ENCODE data around the gene ASPSCR1.
A peak's percentile ranks its signal among the peaks of the same experiment; 100 is the strongest.

Gene ASPSCR1

DNA sequence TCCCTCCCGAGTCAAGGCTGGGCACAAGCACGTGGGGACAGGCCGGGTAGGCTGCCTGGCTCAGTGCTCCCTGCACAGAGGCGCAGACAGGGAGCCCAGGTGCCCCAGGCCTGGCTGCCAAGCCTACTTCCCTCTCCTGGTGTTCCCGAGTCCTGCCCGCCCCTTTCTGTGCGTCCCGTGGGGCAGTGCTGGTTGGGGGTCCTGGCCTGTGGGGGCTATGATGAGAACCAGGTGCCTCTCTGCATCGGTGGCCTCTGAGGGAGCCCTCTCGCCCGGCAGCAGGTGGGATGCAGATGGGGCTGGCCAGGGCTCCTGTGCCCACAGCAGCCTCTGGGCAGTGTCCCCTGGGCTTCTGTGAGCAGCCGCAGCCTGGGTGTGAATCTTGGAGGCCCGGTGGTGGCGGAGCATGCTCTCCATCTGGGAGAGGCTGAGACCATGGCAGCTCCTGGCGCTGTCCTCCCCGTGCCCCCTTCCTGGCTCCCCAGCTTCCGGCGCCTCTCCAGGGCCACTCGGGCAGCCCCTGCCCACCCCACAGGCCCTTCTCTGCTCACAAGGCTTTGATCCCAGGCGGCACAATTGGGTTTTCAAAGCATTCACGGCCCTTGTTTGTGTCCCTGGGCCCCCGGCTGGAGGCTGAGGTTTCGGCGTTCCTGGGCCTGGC lies 38.0 kb downstream of the ASPSCR1 start:
- DNase-seq: no peak

DNA sequence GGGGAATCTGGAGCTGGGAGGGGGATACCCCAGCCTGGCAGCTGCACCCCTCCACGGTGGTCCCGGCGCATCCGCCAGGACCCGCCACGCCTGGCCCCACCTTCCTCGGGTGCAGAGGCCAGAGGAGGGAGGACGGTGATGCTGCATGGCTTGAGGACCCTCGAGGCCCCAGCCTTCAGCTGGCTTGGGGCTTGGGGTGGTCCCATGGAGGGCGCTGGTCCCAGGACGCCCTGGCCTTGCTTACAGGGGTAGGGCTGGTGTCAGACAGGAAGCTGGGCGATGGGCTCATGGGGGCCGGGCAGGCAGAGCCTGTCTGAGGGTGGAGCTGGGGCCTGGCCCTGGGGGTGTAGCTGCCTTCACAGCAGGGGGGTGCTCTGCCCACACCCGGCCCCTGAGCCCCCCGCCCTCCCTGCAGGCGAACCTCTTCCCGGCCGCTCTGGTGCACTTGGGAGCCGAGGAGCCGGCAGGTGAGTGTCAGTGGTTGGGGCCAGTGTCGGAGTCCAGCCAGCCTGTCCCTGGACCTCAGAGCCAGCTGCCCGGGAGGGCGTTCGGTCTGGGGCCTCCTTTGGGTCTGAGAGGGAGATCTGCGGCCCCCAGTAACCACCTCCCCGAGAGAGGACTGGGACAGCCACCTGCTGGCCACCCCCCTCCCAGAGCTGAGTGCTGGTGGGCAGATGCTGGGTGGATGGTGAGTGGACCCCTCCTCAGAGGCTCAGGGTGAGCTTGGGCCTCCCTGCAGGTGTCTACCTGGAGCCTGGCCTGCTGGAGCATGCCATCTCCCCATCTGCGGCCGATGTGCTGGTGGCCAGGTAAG lies 38.8 kb downstream of the ASPSCR1 start:
- no peak for DNase-seq

DNA sequence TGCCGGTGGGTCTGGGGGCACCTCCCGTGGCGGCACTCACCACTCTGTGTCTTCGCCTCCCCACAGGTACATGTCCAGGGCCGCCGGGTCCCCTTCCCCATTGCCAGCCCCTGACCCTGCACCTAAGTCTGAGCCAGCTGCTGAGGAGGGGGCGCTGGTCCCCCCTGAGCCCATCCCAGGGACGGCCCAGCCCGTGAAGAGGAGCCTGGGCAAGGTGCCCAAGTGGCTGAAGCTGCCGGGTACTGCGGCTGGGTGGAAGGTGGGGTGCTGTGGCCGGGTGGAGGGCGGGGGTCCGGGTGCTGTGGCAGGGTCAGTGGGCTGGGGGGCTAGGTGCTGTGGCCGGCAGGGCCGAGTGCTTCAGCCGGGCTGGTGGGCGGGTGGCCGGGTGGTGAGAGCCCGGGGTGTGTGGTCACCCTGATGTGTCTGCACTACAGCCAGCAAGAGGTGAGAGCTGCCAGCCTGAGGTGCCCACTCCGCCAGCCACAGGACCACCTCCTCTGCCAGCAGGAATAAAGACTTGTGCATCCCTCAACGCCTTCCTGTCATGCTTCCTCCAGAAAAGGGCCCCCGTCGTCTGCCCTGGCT lies 39.5 kb downstream of the ASPSCR1 start:
- no peak for DNase-seq

DNA sequence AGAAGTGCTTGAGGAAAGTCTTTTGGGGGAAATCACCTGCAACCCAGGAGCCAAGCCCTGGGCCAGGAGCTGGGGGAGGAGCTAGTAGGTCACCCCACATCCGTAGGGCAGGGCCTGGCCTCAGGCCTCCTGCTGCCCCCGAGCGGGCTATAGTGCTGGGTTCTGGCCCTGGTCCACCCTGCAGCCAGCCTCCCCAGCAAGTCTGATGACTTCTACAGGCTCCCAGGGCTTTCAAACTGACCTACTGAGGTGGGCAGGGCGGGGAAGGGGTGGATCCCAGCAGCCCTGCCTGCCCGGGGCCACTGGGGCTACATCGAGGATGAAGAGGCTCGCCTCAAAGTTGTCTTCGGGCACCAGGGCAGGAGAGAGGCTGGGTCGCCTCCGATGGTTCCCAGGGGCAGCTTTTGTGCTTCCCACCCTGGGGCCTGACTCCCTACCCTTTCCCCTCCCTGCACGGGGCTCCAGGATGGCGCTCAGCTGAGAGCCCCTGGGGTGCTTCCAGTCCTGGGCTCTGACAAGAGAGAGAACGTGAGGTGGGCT lies 40.3 kb downstream of the ASPSCR1 start:
- DNase-seq: no peak

DNA sequence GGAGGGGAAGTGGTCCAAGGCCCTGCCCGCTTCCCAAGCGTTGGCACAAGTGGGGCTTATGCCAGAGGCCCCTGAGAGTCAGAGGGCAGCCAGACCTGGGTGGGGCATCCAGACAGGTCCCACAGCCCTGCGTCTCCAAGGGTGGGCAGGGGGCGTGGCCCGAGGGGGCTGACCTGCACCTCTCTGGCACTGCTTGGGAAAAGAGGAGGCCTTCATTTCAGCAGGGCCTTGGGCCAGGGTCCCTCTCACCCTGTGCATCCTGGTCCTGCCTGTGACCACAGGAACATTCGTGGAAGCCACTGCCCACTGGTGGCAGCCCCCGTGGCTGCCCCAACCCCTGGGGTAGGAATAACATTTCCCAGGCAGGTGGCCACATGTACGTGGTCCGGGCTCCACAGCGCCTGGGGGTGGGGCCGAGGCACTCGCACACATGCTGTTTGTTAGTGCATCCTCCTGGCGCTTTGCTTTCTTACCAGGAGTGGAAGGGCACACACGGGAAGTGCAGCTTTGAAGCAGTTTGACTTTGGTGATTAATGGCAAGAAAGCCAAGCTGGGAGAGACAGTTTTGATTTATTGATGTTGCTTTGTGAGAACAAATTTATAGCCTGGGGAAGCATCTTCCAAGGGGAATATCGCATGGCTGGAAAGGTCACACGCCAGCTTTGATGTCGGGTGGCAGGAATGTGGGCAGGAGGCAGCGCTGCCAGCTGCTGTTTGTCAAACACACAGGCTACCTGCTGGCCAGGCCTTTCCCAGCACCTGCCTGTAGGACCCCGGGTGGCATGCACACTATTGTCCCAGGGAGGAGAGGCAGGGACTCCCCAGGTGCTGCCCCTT lies 40.9 kb downstream of the ASPSCR1 start:
- DNase-seq: no peak

DNA sequence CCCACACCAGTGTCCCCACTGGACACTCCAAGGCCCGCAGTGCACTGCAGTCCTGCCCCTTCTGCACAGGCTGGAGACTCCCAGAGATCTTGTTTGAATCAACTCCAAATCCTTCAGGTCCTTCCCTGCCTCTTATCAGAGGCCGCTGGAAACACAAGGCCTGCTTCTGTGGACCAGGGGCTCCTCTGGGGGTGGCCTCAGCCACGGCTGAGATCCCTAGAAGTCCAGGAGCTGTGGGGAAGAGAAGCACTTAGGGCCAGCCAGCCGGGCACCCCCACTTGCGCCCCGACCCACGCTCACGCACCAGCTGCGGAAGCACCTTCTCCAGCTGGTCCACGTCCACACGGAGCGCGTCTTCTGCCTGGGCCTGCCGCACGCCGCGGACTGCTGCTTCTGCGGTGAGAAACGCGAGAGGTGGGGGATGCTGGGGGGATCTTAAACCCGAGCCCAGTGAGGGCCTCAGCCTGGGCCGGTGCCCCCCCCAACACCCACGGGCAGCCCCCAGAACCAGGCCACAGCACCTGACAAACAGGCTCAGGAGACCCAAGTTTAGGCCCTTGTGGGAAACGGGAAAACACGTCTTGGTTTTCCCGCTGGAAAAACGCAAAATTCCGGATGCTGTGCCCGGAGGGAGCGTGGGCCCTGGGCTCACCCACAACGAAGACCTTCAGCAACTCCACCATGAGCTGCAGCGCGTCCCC lies 41.7 kb downstream of the ASPSCR1 start:
- no peak for DNase-seq

DNA sequence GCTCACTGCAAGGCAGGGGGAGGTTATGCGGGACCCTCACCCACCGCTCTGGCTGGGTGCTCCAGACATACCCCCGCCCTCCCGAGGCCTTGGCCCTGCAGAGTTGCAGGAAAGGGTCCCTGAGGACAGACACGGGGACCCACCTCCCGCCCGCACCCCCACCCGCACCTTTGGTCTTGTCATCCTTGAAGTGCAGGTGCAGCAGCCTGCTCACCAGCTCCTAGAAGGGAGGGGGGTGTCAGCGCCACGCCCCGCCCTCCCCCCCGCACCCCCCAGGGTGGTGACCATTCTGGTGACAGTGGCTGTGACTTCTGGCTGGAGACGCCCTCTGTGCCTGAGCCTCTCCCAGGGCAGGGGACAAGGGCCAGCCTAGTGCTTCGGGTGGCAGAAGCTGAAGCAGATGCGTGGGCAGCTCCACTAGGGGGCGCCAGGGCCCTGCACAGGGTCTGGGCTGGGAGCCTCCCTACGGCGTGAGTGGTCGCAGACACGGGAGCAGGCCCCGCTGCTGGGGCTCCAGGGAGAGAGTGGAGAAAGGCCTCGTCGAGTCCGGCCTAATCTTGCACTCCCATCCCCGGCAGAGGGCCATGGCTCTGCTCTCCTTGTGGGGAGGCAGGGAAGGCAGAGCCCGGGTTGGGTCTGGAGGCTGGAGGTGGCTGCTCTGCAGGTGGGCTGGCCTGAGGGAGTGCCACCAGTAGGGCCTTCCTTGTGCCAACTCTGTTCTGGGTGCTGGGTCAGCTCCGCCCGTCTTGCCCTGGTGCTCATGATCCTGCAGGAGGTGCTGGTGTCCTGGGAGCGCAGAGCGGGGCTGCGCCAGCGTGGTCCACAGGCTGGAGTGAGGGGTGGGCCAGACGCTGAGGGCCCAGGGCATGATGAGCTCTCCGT lies 42.5 kb downstream of the ASPSCR1 start:
- peak; percentile 70 for DNase-seq

DNA sequence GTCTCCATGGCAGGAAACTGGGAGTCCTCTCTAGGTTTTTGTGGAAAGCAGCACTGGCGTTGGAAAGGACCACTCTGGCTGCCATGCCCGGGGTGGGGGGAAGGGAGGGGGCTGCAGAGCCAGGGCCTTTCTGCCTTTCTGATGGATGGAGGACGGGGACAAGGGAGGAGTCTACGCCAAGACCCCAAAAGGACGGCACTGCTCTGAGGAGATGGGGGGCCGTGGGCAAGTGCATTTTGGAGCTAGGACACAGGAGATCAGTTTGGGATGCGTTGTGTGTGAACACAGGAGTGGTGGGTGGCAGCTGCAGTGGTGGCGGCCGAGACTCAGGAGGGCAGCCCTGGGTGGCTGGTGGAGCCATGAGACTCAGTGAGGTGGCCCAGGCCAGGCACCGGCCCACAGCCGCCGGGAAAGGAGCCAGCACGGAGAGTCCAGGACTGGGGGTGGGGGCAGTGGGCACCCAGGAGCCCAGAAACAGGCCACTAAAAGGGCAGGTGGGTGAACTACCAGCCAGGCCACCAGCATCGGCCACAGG lies 43.2 kb downstream of the ASPSCR1 start:
- DNase-seq: no peak

DNA sequence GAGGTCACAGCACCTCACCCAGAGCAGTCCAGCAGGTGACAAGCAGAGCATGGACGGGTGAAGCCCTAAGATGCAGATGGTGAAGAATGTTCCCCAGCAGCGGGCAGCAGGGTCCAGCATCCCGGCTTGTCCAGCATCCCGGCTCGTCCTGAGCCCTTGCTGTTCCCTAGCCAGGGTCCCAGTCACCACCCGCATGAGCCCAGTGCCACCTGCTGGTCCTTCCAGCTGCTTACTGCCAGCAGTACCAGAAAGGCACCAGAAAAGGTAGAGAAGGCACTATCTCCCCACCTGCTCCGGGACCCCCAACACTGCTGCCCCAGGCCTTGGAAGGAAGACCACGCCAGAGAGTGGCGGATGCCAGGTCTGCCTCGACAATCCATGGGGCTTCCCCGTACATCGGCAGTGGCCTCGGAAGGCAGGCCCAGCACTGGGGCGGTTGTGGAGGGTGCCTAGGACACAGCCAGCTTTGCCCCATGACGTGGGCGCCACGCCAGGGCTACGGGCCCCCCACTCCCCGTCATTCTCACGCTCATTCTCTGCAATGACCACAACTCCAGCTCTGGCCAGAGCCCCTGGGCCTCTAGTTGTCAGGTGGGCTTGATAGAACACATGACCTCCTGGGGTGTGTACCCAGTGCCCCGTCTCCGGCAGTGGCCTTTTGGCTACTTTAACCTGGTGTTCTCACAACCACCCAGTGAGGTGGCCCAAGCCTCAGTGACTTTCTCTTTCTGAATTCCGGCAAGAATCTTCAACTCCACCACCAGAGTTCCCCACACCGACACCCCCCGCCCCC lies 43.9 kb downstream of the ASPSCR1 start:
- peak; percentile 65 for DNase-seq

DNA sequence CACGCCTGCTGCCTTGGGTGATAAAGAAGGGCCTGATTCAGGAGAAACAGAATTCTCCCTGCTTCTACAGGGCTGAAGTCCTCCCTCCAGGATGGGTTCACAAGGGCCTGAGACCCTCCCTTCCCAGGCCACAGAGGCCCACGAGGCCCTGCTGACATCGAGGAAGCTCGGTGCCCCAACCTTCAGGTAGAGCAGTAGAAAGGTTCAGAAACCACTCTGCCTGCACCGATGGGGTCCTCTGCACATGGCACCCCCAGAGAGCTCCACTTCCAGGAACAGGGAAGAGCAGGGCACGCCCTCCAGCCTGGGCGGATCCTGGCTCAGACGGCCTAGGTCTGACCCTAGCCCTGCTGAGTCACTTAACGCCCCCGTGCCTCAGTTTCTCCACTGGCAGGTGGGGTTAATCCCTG lies 44.5 kb downstream of the ASPSCR1 start:
- no peak for DNase-seq

DNA sequence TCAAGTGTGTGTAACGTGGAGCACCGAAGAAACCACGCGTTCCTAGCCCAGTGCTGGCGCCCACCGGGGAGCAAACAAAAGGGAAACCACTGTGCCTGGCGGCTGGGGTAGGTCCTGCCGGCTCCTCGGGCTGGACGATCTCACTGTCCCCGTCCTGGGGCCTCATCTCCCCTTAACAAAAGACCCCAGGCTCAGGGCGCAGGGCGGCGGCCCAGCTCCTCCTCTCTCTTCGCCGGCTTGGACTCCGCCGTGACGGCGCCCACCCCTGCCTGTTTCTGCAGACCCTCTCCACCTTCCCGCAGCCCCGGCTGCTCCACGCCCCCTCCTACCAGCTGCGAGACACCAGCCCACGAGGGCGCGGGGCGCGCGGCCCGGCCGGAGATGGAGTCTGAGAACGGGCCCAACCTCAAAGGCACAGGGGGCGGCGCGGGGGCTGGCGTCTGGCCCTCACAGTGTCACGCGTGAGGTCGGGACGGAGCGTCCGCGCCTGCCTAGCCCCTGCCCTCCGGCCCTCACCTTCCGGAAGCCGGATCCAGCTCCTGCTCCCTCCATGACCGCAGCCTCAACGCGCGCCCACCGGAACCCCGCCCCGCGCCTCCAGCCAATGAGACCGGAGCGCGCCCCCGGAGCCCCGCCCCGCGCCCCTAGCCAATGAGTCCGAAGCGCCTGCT lies 45.0 kb downstream of the ASPSCR1 start, which contains the start of gene CENPX:
Gene CENPX, minus strand, starts transcription at position 569 of the 671 bp plus-strand sequence. Its CDS starts 17 bp downstream, at position 552.
- no peak for DNase-seq

DNA sequence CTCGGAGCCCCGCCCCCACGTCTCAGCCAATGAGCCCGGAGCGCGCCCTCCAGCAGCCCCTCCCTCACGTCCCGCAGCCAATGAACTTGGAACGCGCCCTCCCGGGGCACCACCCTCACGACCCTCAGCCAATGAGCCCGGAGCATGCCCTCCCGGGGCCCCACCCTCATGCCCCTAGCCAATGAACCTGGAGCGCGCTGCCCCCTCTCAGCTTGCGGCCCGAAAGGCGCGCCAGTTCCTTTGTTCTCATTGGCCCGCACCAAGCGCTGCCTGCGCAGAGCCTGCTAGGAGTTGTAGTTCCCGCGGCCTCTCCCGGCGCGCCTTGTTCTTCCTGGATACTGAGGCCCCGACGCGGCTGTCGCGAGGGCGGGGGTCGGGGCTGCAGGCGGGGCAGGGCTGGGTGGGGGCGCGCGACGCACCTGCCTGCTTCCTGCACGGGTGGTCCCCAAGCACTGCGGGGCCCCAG lies 45.6 kb downstream of the ASPSCR1 start, which contains the start of gene LRRC45:
Gene LRRC45, plus strand, starts transcription at position 325 of the 466 bp plus-strand sequence. CDS start 339 bp downstream, outside the sequence.
- DNase-seq: peak; percentile 98

DNA sequence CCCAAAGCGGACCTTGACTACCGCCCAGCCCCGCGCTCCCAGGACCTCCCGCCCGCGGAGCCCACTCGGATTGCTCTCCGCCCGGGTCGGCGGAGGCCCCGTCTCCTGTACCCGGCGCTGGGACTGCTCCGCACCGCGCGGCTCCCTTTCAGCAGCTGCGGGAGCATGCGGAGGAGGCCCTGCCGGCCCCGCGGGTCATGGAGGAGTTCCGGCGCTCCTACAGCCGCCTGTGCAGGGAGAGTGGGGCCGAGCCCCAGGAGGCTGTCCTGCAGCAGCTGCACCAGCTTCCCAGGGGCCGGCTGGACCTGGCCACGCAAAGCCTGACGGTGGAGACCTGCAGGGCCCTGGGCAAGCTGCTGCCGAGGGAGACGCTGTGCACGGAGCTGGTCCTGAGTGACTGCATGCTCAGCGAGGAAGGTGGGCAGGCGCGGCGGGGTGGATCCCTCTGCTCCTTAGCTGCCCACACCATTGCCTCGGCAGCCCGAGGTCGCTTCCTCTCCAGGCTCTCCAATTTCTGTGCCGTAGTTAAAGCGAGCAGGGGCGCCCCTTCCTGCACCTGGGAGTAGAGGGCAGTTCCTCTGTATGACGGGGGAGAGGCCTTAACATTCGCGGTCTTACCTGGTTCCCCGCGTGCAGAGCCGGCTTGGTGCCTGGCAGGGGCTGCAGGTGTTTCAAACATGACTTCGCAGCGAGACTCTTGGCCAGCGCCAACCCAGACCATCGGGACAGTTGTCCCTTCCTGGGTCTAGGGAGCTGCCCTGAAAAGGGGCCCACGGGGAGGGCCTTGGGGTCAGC lies 46.2 kb downstream of the ASPSCR1 start:
- no peak for DNase-seq

DNA sequence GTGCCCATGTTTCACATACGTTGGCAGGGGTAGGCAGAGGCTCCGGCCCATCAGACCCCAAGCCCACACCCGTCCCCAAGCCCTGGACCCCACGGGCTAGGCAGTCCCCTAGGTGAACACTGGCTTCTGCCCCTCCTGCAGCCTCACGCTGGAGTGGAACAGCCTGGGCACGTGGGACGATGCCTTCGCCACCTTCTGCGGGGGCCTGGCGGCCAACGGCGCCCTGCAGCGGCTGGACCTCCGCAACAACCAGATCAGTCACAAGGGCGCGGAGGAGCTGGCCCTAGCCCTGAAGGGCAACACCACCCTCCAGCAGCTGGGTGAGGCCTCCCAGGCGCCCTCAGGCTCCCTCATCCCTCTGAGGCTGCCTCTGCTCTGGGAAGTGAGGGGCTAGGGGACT lies 47.4 kb downstream of the ASPSCR1 start:
- DNase-seq: no peak

DNA sequence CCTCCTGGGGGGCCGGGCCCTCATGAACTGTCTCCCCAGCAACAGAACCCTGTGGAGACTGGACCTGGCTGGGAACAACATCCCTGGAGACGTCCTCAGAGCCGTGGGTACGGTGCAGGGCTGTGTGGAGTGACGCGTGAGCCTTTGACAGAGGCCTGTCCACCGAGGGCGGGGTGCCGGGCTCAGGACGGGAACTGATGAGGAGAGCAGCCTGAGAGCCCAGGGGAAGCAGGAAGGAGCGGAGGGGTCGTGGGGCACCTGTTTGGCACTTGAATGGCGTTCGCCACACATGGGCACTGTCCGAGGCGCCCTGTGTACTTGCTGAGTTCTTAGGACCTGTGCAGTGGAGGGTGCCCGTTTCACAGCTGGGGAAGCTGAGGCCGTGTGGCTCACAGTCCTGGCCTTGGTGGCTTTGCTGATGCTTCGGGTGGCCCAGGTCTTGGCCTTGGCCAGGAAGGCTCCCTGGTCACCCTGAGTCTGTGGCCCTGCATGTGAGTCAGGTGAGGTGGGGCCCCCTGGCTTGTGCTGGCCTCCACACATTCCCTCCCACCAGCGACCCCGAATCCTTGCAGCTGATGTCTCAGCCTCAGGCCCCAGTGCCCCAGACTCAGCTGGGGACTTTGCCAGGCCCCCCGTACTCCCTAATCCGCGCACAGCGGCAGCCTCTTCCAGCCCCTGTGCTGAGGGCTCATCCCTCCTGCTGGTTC lies 48.1 kb downstream of the ASPSCR1 start:
- DNase-seq: no peak

DNA sequence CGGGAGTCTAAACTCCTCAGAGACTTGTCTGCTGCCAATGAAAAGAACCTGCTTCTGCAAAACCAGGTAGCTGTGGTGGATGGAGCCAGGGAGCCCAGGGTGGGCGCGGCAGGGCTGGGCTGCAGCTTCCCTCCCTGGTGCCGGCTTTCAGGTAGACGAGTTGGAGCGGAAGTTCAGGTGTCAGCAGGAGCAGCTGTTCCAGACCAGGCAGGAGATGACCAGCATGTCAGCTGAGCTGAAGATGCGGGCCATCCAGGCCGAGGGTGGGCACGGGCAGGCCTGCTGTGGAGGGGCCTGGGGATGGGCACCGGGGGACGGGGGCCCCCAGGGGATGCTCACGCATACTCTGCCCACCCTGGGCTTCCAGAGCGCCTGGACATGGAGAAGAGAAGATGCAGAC lies 50.8 kb downstream of the ASPSCR1 start:
- no peak for DNase-seq

DNA sequence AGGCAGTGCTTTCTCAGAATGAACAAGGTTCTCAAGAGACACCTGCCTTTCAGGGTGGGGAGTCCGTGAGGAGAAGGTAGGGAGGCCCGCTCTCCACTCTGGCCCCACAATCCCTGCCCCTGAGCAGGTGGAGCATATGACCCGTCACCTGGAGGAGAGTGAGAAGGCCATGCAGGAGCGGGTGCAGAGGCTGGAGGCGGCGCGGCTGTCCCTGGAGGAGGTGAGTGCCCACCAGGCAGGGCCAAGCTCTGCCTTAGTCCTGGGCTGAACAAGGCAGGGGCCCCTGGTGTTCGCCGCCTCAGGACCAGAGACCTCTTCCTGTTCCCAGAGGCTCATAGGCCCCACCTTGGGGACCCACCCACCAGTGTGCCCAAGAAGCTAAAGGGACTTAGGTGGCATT lies 51.5 kb downstream of the ASPSCR1 start:
- DNase-seq: no peak

DNA sequence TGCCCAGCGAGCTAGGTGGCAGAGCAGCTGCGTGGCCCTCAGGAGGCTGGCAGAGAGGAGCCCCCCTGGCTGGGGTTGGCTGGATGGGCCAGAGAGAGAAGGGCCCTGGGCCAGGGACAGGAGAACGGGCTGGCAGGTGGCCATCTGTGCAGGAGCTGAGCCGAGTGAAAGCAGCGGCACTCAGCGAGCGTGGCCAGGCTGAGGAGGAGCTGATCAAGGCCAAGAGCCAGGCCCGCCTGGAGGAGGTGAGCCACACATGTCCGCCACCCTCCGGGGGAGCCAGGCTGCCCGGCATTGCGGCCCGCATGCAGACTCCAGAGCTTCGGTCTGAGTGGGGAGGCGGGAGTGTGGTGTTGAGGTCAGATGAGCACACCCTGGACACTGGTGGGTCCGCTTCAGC lies 52.0 kb downstream of the ASPSCR1 start:
- DNase-seq: no peak

Measured in activated T-cell treated with anti-CD3 and anti-CD28 coated beads, Interleukin-2, amount 50 U/mL, for 1 hour (primary cell).